ENCODE results near the gene TBC1D10A.
A peak's percentile ranks its signal among the peaks of the same experiment; 100 is the strongest.

TBC1D10A gene

DNA sequence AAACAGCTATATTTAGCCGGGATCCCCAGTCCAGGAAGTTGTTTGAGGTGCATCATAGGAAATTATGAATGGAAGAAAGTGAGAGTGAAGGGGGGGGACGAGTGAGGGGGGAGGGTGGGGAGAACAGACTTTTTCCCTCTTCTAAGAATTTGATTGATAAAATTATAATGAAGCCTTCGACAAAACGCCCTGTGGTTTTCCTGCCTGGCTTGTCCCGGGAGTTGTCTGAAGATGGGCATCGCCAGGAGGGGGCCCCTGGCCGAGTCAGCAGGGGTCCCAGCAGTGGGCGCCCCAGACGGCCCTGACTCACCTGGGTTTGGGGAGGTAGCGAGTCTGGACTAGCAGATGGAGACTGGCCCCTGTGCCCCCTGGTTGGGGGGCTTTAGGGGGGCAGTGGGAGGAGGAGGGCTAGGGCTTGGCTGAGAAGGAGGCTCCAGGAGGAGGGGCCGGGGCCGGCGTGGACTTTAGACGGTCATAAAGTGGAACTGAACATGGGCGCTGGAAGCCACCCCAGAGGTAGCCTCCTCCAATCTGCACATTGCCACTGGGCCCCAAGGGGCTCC, 79.8 kb downstream of the TBC1D10A start:
- no peak for DNase-seq (ENCODE audit: low read depth in 2 of 2)

DNA sequence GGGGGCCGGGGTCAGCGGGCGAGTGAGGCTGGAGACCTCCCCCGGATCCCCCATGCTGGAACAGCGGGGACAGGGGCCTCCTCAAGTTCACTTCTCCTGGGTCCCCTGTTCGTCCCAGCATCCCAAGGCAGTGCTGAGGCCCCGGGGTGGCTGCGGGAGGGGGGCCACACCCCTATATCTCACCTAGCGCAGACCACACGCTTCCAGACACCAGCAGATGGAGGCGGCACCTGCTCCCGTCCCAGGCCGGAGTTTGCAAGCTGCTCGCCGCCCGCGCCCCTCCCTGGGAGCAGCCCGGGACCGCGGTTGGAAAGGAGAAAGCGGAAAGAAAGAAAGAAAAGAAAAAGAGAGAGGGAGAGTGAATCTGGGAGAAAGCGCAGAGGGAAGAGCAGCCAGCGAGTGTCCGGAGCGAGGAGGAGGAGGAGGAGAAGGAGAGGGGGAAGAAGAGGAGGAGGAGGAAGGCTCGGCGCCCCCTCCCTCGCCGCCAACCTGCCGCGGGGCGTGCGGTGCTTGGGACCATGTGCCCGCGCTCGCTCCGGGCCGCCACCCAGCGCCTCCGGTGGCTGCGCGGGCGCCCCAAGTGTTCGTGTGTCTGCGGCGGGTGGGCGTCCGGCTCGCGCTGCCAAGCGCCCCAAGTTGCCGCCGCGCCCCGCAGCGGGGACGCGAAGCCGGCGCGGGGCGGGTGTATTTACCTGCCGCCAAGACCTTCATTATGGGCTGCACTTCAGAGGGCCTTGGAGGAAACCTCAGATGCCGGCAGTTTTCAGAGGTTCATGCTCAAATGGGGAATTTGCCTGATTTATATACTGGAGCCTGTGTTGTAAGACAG, 80.5 kb downstream of the TBC1D10A start, which contains the start of gene LIF:
Gene LIF, minus strand, starts transcription at position 775 of the 829 bp plus-strand sequence. Its CDS starts 64 bp downstream, at position 711.
- peak in 1 of 2 donors; percentile 24 for DNase-seq (ENCODE audit: low read depth in 2 of 2)

GRCh38 chr22:30245181-30245984, 81.4 kb downstream of the TBC1D10A start:
- no peak for DNase-seq (ENCODE audit: low read depth in 2 of 2)

GRCh38 chr22:30244641-30245040, 82.1 kb downstream of the TBC1D10A start:
- no peak for DNase-seq (ENCODE audit: low read depth in 2 of 2)

- DNase-seq (ENCODE audit: low read depth in 2 of 2), result no peak
These were observed 82.7 kb downstream of the TBC1D10A start for GRCh38 chr22:30244066-30244465.

DNA sequence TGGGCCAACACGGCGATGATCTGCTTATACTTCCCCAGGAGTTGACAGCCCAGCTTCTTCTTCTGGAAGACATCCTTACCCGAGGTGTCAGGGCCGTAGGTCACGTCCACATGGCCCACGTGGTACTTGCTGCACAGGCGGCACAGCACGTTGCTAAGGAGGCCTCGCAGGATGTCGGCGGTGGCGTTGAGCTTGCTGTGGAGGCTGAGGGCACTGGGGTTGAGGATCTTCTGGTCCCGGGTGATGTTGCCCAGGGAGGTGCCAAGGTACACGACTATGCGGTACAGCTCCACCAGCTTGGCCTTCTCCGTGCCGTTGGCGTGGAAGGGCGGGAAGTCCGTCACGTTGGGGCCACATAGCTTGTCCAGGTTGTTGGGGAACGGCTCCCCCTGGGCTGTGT, 83.1 kb downstream of the TBC1D10A start:
- no peak for DNase-seq (ENCODE audit: low read depth in 2 of 2)

Data from stimulated activated CD8-positive, alpha-beta memory T cell treated with anti-CD3 and anti-CD28 coated beads, Interleukin-2, amount 100 ng/mL, for 1 hour (primary cell).